Measurements from ENCODE around the gene LMNA.

Gene LMNA

GRCh38 chr1:156160743-156161171, 46.2 kb downstream of the LMNA start:
- Histone ChIP-seq H3K27ac (ENCODE audit: low read depth, low read length) (no peak overlapping the region), H3K36me3 (ENCODE audit: insufficient read depth, low read length) (no peaks in the 10 kb centered on the region), H3K4me3 (ENCODE audit: low read length) (peak overlapping the region; percentile 63), H3K27me3 (ENCODE audit: insufficient read depth, low read length) (no peaks in the 10 kb centered on the region), H3K9ac (ENCODE audit: low read depth, low read length) (peak overlapping the region; percentile 64), H3K9me3 (ENCODE audit: insufficient read depth, low read depth, low read length) (no peaks in the 10 kb centered on the region), H3K4me1 (ENCODE audit: insufficient read depth, low read length) (peaks cover 11% of the 10 kb centered on the region; the same call in 1 of the 2 replicates)
- 5% methylated on average over 16 of the region's 22 CpGs for WGBS

GRCh38 chr1:156162430-156163037, 48.0 kb downstream of the LMNA start:
- Histone ChIP-seq H3K27ac (ENCODE audit: low read depth, low read length) (no peak overlapping the region), H3K9ac (ENCODE audit: low read depth, low read length) (no peak overlapping the region), H3K27me3 (ENCODE audit: insufficient read depth, low read length) (no peaks in the 10 kb centered on the region), H3K4me1 (ENCODE audit: insufficient read depth, low read length) (peaks cover 11% of the 10 kb centered on the region; the same call in 1 of the 2 replicates), H3K36me3 (ENCODE audit: insufficient read depth, low read length) (no peaks in the 10 kb centered on the region), H3K9me3 (ENCODE audit: insufficient read depth, low read depth, low read length) (no peaks in the 10 kb centered on the region), H3K4me3 (ENCODE audit: low read length) (no peak overlapping the region)
- WGBS, result 96% methylated on average over 5 of the region's 5 CpGs

- Histone ChIP-seq H3K36me3 (ENCODE audit: insufficient read depth, low read length) (no peaks in the 10 kb centered on the region), H3K9ac (ENCODE audit: low read depth, low read length) (no peak overlapping the region), H3K4me1 (ENCODE audit: insufficient read depth, low read length) (peaks cover 11% of the 10 kb centered on the region; the same call in 1 of the 2 replicates), H3K27me3 (ENCODE audit: insufficient read depth, low read length) (no peaks in the 10 kb centered on the region), H3K4me3 (ENCODE audit: low read length) (no peak overlapping the region), H3K27ac (ENCODE audit: low read depth, low read length) (no peak overlapping the region), H3K9me3 (ENCODE audit: insufficient read depth, low read depth, low read length) (no peaks in the 10 kb centered on the region)
- WGBS, result 83% methylated on average over 1 of the region's 1 CpG
Observed at GRCh38 chr1:156163712-156164111, 49.2 kb downstream of the LMNA start.

- Histone ChIP-seq H3K4me3 (ENCODE audit: low read length) (no peak overlapping the region), H3K9me3 (ENCODE audit: insufficient read depth, low read depth, low read length) (no peaks in the 10 kb centered on the region), H3K36me3 (ENCODE audit: insufficient read depth, low read length) (no peaks in the 10 kb centered on the region), H3K9ac (ENCODE audit: low read depth, low read length) (no peak overlapping the region), H3K27ac (ENCODE audit: low read depth, low read length) (no peak overlapping the region), H3K4me1 (ENCODE audit: insufficient read depth, low read length) (peaks cover 11% of the 10 kb centered on the region; the same call in 1 of the 2 replicates), H3K27me3 (ENCODE audit: insufficient read depth, low read length) (no peaks in the 10 kb centered on the region)
- 97% methylated on average over 5 of the region's 6 CpGs for WGBS
Observed at GRCh38 chr1:156164125-156164831, 49.8 kb downstream of the LMNA start.

- Histone ChIP-seq H3K4me1 (ENCODE audit: insufficient read depth, low read length) (peaks cover 11% of the 10 kb centered on the region; the same call in 1 of the 2 replicates), H3K27ac (ENCODE audit: low read depth, low read length) (no peak overlapping the region), H3K4me3 (ENCODE audit: low read length) (no peak overlapping the region), H3K36me3 (ENCODE audit: insufficient read depth, low read length) (no peaks in the 10 kb centered on the region), H3K27me3 (ENCODE audit: insufficient read depth, low read length) (no peaks in the 10 kb centered on the region), H3K9me3 (ENCODE audit: insufficient read depth, low read depth, low read length) (no peaks in the 10 kb centered on the region), H3K9ac (ENCODE audit: low read depth, low read length) (no peak overlapping the region)
- 91% methylated on average over 2 of the region's 2 CpGs for WGBS
Observed at GRCh38 chr1:156165083-156165482, 50.6 kb downstream of the LMNA start.

- 95% methylated on average over 5 of the region's 5 CpGs for WGBS
Observed at GRCh38 chr1:156167536-156167935, 53.0 kb downstream of the LMNA start.

GRCh38 chr1:156172696-156173470, 58.4 kb downstream of the LMNA start:
- Histone ChIP-seq H3K4me3 (ENCODE audit: low read length) (no peak overlapping the region), H3K27ac (ENCODE audit: low read depth, low read length) (no peak overlapping the region), H3K4me1 (ENCODE audit: insufficient read depth, low read length) (peaks cover 11% of the 10 kb centered on the region), H3K27me3 (ENCODE audit: insufficient read depth, low read length) (no peaks in the 10 kb centered on the region), H3K9me3 (ENCODE audit: insufficient read depth, low read depth, low read length) (no peaks in the 10 kb centered on the region), H3K9ac (ENCODE audit: low read depth, low read length) (no peak overlapping the region), H3K36me3 (ENCODE audit: insufficient read depth, low read length) (no peaks in the 10 kb centered on the region; the same call in 1 of the 2 replicates)
- 85% methylated on average over 8 of the region's 9 CpGs for WGBS

More at GRCh38 chr1:156167536-156167935, 53.0 kb downstream of the LMNA start:
- H3K4me1 ChIP-seq (ENCODE audit: insufficient read depth, low read length), result no peaks in the 10 kb centered on the region
- no peaks in the 10 kb centered on the region for H3K36me3 ChIP-seq (ENCODE audit: insufficient read depth, low read length)
- no peaks in the 10 kb centered on the region for H3K9me3 ChIP-seq (ENCODE audit: insufficient read depth, low read depth, low read length)
- H3K27ac ChIP-seq (ENCODE audit: low read depth, low read length), result no peak overlapping the region
- H3K27me3 ChIP-seq (ENCODE audit: insufficient read depth, low read length), result no peaks in the 10 kb centered on the region
- no peak overlapping the region for H3K4me3 ChIP-seq (ENCODE audit: low read length)
- H3K9ac ChIP-seq (ENCODE audit: low read depth, low read length), result no peak overlapping the region

GRCh38 chr1:156176610-156177210, 62.2 kb downstream of the LMNA start:
- Histone ChIP-seq H3K36me3 (ENCODE audit: insufficient read depth, low read length) (no peaks in the 10 kb centered on the region; the same call in 1 of the 2 replicates), H3K9me3 (ENCODE audit: insufficient read depth, low read depth, low read length) (no peaks in the 10 kb centered on the region), H3K27me3 (ENCODE audit: insufficient read depth, low read length) (no peaks in the 10 kb centered on the region), H3K4me3 (ENCODE audit: low read length) (no peak overlapping the region), H3K9ac (ENCODE audit: low read depth, low read length) (no peak overlapping the region), H3K27ac (ENCODE audit: low read depth, low read length) (peak overlapping the region; percentile 30; the same call in 1 of the 2 replicates), H3K4me1 (ENCODE audit: insufficient read depth, low read length) (peaks cover 28% of the 10 kb centered on the region)
- WGBS, result 90% methylated on average over 12 of the region's 12 CpGs

GRCh38 chr1:156177919-156178654, 63.6 kb downstream of the LMNA start:
- Histone ChIP-seq H3K36me3 (ENCODE audit: insufficient read depth, low read length) (no peaks in the 10 kb centered on the region; the same call in 1 of the 2 replicates), H3K4me1 (ENCODE audit: insufficient read depth, low read length) (peaks cover 34% of the 10 kb centered on the region), H3K9me3 (ENCODE audit: insufficient read depth, low read depth, low read length) (no peaks in the 10 kb centered on the region), H3K27ac (ENCODE audit: low read depth, low read length) (peak overlapping the region; percentile 89; the same call in 1 of the 2 replicates), H3K9ac (ENCODE audit: low read depth, low read length) (no peak overlapping the region), H3K27me3 (ENCODE audit: insufficient read depth, low read length) (no peaks in the 10 kb centered on the region), H3K4me3 (ENCODE audit: low read length) (no peak overlapping the region)
- 83% methylated on average over 7 of the region's 7 CpGs for WGBS

- no peaks in the 10 kb centered on the region for H3K9me3 ChIP-seq (ENCODE audit: insufficient read depth, low read depth, low read length)
- H3K27ac ChIP-seq (ENCODE audit: low read depth, low read length), result peak overlapping the region; percentile 98
- H3K36me3 ChIP-seq (ENCODE audit: insufficient read depth, low read length), result no peaks in the 10 kb centered on the region; the same call in 1 of the 2 replicates
- H3K4me1 ChIP-seq (ENCODE audit: insufficient read depth, low read length), result peaks cover 34% of the 10 kb centered on the region
- H3K4me3 ChIP-seq (ENCODE audit: low read length), result no peak overlapping the region
- H3K27me3 ChIP-seq (ENCODE audit: insufficient read depth, low read length), result no peaks in the 10 kb centered on the region
- H3K9ac ChIP-seq (ENCODE audit: low read depth, low read length), result peak overlapping the region; percentile 74
- 89% methylated on average over 3 of the region's 3 CpGs for WGBS
Observed at GRCh38 chr1:156180471-156180870, 66.0 kb downstream of the LMNA start.
